Measurements from ENCODE around the gene STAT4. TPM values are rescaled to one million over a fixed set of nuclear protein-coding genes. Genes with fewer than 3 reads are reported as not detected.

Gene STAT4
- total and polyA plus RNA-seq, 4 donors = 0.85 to 7.9 (median 3.2) TPM

- H3K4me1 ChIP-seq (ENCODE audit: control insufficient read depth in 4 of 4, insufficient read depth in 4 of 4, low read length in 3 of 4) = peaks cover 4 to 40% (median 30%) of the 10 kb centered on the region in 4 donors
- H3K27ac ChIP-seq (ENCODE audit: low read depth in 1 of 2, low read length in 2 of 2) = no peak overlapping the region
- no peak overlapping the region for H3K9ac ChIP-seq (ENCODE audit: low read depth in 1 of 2, low read length in 2 of 2)
- H3K9me3 ChIP-seq (ENCODE audit: control insufficient read depth in 4 of 4, low read length in 3 of 4) = no peaks in the 10 kb centered on the region
- no peak overlapping the region for H3K4me3 ChIP-seq (ENCODE audit: low read depth in 1 of 3, low read length in 3 of 3)
- WGBS = 94% methylated on average over 3 of the region's 3 CpGs
- DNase-seq (ENCODE audit: low spot score) = no peak
- no peaks in the 10 kb centered on the region for H3K27me3 ChIP-seq (ENCODE audit: control insufficient read depth in 4 of 4, insufficient read depth in 4 of 4, low read length in 3 of 4)
- H3K36me3 ChIP-seq (ENCODE audit: control insufficient read depth in 4 of 4, insufficient read depth in 3 of 4, low read depth in 1 of 4, low read length in 3 of 4) = no peaks in the 10 kb centered on the region
- TF ChIP-seq ATF3 (IDR thresholded peaks at IDR 0.05) (no peak), NR2F2 (IDR thresholded peaks at IDR 0.05) (no peak), JUND (IDR thresholded peaks at IDR 0.05) (no peak), YY1 (IDR thresholded peaks at IDR 0.05) (no peak), ZBTB33 (IDR thresholded peaks at IDR 0.05) (no peak), TAF1 (conservative IDR thresholded peaks at IDR 0.05) (no peak), FOXA2 (IDR thresholded peaks at IDR 0.05) (no peak), HNF4G (IDR thresholded peaks at IDR 0.05) (no peak), CTCF (IDR thresholded peaks at IDR 0.05; ENCODE audit: low read depth, low read length, missing input control) (no peak), RAD21 (IDR thresholded peaks at IDR 0.05) (no peak), SP1 (IDR thresholded peaks at IDR 0.05) (no peak), FOXA1 (IDR thresholded peaks at IDR 0.05) (no peak), MAX (IDR thresholded peaks at IDR 0.05) (no peak), EGR1 (IDR thresholded peaks at IDR 0.05; ENCODE audit: low read depth in 2 of 2) (no peak)
These were observed 102.7 kb downstream of the STAT4 start for GRCh38 chr2:191048073-191048472.

- no peak for DNase-seq (ENCODE audit: low spot score)
- no peaks in the 10 kb centered on the region for H3K27me3 ChIP-seq (ENCODE audit: control insufficient read depth in 4 of 4, insufficient read depth in 4 of 4, low read length in 3 of 4)
- no peak overlapping the region for H3K9ac ChIP-seq (ENCODE audit: low read depth in 1 of 2, low read length in 2 of 2)
- H3K4me1 ChIP-seq (ENCODE audit: control insufficient read depth in 4 of 4, insufficient read depth in 4 of 4, low read length in 3 of 4) = peaks cover 2 to 12% (median 8%) of the 10 kb centered on the region in 4 donors
- TF ChIP-seq NR2F2 (IDR thresholded peaks at IDR 0.05) (no peak), FOXA2 (IDR thresholded peaks at IDR 0.05) (no peak), GABPA (IDR thresholded peaks at IDR 0.05 in 1 of 2, conservative IDR thresholded peaks at IDR 0.05 in 1 of 2) (no peak), SP1 (IDR thresholded peaks at IDR 0.05) (no peak), MAX (IDR thresholded peaks at IDR 0.05) (no peak), REST (IDR thresholded peaks at IDR 0.05) (no peak), JUND (IDR thresholded peaks at IDR 0.05) (no peak), EGR1 (IDR thresholded peaks at IDR 0.05; ENCODE audit: low read depth in 2 of 2) (no peak), ZBTB33 (IDR thresholded peaks at IDR 0.05) (no peak), HNF4A (conservative IDR thresholded peaks at IDR 0.05) (no peak), RXRA (IDR thresholded peaks at IDR 0.05) (no peak), ATF3 (IDR thresholded peaks at IDR 0.05) (no peak), HNF4G (IDR thresholded peaks at IDR 0.05) (no peak), CTCF (IDR thresholded peaks at IDR 0.05; ENCODE audit: low read depth, low read length, missing input control) (no peak), TAF1 (conservative IDR thresholded peaks at IDR 0.05) (no peak), FOXA1 (IDR thresholded peaks at IDR 0.05) (no peak), RAD21 (IDR thresholded peaks at IDR 0.05) (no peak), YY1 (IDR thresholded peaks at IDR 0.05) (no peak)
- no peaks in the 10 kb centered on the region for H3K9me3 ChIP-seq (ENCODE audit: control insufficient read depth in 4 of 4, low read length in 3 of 4)
- no peak overlapping the region for H3K4me3 ChIP-seq (ENCODE audit: low read depth in 1 of 3, low read length in 3 of 3)
- H3K36me3 ChIP-seq (ENCODE audit: control insufficient read depth in 4 of 4, insufficient read depth in 3 of 4, low read depth in 1 of 4, low read length in 3 of 4) = no peaks in the 10 kb centered on the region
- WGBS = 96% methylated on average over 1 of the region's 1 CpG
- H3K27ac ChIP-seq (ENCODE audit: low read depth in 1 of 2, low read length in 2 of 2) = no peak overlapping the region
These were observed 105.7 kb downstream of the STAT4 start for GRCh38 chr2:191045141-191045540.

All from liver (tissue), 9 donors.